DMS 273 (cell line): ENCODE data around the gene EPS8L2.
"Not testable (repeated sequence)": the region's sequence is repeated elsewhere in the genome, so short reads cannot be mapped to it uniquely, and the experiment has no call there.

Experiments used
- DNase-seq: peaks from one replicate; lab custom pipeline; 2025; ENCODE audit not compliant: unreplicated experiment; lab: John Stamatoyannopoulos, UW

The EPS8L2 gene

DNA sequence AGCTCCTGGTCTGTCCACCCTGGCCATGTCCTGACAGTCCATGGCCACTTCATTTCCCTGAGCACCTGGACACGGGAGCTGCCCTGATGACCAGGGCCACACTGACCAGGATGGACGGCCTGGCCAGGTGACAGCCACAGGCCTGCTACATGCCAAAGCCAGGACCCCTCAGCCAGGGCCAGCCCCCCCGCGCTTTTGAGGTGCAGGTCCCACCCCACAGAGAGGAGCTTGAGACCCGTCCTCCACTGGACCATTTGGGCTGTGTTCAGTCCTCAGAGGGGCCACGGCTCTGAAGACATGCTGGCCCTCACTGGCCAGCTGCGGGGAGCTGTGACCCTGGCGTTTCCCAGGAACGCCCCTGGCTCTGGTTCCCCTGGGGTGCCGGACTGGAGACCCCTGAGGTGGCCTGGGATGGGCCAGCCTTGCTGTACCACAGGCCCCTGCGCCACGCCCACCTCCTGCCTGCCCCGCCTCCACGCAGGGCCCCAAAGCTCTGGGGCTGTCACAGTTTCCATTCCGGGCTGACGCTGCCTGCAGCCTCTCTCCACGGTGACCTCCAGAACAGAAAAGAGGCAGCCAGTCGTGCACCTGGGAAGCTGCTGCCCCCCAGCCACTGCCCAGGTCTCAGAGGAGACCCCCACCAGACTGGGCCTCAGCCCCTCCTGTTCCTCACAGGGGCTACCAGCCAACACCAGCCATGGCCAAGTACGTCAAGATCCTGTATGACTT lies 18.2 kb downstream of the EPS8L2 start:
- DNase-seq = no peak

DNA sequence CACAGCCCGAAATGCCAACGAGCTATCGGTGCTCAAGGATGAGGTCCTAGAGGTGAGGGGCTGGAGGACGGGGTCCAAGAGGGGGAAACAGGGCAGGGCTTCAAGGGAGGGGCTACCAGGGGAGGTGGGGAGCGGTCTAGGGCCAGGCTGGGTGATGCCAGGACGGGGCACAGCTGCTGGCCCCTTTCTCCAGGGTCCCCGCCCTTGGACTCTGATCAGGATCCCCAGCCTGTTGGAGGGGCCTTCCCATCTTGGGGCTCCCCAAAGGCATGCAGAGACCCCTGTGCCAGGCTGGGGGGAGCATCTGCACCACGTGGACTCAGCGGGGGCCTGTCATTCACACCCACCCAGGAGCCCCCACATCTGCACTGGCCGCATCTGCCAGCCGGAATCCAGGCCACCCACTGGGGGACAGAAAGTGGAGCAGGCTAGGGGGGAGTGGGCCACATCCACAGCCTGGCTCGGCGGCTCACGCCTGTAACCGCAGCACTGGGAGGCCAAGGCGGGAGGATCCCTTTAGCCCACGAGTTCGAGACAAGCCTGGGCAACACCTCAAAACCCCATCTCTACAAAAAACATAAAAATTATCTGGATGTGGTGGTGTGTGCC lies 18.9 kb downstream of the EPS8L2 start:
- DNase-seq = no peak

DNA sequence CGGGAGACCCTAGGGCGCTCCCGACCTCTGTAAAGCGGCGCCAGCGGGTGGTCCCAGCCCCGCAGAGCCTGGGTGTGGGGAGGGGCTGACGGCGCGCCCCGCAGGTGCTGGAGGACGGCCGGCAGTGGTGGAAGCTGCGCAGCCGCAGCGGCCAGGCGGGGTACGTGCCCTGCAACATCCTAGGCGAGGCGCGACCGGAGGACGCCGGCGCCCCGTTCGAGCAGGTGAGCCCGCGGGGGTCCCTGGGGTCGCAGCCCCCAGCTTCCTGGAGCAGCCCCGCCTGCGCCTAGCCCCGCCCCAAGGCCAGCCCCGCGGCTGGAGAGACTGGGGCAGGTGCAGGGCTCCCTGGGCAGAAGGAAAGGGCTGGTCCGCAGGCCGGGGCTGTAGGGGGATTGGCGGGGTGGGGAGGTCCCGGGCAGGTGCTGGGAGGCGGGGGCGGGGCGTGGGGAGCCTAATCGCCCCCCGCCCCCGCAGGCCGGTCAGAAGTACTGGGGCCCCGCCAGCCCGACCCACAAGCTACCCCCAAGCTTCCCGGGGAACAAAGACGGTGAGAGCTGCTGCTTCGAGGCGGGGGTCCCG lies 19.7 kb downstream of the EPS8L2 start:
- no peak for DNase-seq

DNA sequence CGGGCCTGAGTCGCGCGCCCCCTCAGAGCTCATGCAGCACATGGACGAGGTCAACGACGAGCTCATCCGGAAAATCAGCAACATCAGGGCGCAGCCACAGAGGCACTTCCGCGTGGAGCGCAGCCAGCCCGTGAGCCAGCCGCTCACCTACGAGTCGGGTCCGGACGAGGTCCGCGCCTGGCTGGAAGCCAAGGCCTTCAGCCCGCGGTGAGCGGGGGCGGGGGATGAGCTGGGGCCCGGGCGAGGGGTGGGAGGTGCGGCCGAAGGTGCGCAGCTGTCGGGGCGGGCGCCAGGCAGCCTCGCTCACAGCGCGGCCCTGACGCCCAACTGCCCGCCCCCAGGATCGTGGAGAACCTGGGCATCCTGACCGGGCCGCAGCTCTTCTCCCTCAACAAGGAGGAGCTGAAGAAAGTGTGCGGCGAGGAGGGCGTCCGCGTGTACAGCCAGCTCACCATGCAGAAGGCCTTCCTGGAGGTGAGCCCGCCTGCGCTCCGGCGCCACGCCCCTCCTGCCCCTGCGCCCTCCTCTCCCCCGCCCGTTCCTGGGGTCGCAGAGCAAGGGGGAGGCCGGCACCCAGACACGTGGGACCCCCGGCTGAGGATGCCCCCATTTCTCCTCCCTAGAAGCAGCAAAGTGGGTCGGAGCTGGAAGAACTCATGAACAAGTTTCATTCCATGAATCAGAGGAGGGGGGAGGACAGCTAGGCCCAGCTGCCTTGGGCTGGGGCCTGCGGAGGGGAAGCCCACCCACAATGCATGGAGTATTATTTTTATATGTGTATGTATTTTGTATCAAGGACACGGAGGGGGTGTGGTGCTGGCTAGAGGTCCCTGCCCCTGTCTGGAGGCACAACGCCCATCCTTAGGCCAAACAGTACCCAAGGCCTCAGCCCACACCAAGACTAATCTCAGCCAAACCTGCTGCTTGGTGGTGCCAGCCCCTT lies 20.5 kb downstream of the EPS8L2 start:
- DNase-seq = peak; percentile 77

DNA sequence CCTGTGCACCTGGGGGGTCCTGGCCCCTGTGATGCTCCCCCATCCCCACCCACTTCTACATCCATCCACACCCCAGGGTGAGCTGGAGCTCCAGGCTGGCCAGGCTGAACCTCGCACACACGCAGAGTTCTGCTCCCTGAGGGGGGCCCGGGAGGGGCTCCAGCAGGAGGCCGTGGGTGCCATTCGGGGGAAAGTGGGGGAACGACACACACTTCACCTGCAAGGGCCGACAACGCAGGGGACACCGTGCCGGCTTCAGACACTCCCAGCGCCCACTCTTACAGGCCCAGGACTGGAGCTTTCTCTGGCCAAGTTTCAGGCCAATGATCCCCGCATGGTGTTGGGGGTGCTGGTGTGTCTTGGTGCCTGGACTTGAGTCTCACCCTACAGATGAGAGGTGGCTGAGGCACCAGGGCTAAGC lies 21.3 kb downstream of the EPS8L2 start:
- DNase-seq = no peak

DNA sequence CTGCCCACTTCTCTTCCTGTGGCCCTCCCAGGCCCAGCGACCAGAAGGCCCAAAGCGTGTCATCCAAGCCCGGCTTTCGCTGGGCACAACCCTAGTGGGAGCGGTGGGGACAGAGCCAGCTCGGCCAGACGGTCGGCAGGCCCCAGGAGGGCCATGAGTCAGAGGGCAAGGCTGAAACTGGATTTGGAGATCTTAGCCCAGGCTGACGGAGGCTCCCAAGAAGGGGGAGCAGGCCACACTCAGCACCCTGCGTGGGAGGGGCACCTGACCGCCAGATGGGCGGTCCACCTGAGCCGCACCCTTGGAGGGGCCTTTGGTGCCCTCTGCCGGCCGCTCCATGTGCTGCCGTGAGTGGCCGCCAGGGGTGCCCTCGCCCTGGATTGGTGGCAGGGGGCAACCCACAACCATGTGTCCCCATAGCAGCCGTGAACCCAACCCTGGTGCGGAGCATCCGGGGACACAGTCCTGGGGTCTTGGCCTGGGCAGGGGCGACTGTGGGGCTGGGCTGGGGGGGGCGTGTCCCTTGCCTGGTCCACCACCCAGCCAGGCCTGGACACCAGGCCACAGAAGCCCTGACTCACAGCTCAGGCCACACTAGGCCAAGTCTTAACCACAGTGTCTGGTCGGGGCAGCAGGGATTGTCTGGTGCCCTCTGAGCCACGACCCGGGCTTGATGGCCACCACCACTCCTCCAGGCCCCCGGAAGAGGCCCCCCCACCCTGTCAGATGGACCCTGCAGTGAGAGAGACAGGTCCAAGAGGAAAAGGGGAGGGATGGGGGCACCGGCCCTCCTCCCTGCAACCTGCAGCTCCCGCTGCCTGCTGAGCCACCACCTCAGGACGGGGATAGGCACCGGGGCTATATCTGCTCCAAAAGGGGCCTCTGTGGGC lies 22.1 kb downstream of the EPS8L2 start:
- DNase-seq = peak; percentile 85

DNA sequence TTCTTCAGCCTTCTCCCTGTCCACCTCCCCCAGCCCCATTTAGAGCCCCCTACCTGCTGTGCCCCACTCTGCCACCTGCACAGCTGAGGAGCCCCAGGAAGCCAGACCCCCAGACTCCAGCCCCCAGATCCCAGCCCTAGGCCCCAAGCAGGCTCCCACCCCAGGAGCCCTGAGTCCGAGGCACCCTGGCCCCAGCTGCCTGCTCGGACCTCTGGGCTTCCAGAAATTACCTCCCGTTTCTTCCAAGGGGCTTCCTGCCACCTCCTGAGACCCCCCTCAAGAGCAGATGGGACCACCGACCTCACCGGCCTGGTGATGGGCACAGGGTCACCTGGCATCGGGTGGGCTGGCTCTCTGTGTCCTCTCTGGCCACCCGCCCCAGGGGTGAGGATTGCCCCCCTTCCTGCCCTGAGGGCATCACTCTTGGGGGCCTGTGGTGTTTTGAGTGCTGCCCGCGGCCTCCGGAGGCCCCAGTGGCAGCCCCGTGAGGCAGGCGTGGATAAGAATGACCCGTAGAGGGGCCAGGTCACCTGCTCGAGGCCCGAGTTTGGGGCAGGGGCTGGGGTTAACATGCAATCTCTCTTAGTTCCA lies 23.0 kb downstream of the EPS8L2 start:
- DNase-seq = no peak

DNA sequence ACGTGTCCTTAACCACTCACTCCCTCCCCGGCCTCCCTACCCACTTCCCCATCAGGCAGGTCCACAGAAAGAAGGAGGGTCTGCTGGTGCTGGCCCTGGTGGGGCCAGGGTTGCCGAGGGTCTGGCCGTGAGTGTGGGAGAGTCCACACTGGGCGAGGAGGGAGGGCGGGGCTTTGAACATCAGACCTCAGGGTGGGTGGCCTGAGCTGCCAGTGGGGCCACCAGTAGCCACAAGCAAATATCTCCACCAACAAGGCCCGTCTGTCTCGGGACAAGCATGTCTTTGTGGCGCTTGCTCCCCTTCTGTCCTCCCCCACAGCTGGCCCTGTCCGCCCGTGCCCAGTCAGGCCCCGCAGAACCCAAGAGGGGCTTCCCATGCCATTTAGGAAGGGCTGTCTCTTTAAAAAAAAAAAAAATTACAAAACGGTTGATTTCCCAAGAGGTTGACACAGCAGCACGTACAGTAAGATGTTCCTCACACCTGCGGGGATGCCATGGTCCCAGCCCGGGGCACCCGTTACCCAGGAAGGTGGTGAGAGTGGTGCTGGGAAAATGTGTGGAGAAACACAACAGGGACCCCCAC lies 23.6 kb downstream of the EPS8L2 start:
- no peak for DNase-seq

DNA sequence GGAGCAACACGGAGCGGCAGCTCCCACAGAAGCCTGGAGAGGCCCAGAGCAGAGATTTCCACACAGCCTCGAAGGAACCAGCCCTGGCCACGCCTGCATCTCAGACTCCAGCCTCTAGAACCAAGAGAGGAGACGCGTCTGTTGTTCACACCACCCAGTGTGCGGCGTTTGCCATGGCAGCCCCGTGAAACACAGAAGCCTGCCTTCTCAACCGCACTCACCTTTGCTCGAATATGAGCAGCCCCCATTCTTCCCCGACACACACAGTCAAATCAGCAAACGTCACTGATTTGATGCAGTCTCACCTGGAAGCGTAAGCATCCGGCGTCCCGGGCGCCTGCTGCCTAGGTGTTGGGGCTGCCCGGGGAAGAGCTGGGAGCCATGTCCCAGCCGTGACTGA lies 27.0 kb downstream of the EPS8L2 start:
- no peak for DNase-seq

DNA sequence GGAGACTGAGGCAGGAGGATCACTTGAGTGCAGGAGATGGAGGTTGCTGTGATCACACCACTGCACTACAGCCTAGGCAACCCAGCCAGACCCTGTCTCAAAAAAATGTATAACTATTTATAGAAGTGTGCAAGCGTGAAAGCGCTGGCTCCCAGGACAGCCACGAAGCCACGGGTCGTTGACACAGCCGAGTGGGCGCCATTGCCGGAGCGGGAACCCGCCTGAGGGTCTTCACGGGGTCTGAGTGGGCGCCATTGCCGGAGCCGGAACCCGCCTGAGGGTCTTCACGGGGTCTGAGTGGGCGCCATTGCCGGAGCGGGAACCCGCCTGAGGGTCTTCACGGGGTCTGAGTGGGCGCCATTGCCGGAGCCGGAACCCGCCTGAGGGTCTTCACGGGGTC lies 28.5 kb downstream of the EPS8L2 start:
- not testable (repeated sequence) for DNase-seq

DNA sequence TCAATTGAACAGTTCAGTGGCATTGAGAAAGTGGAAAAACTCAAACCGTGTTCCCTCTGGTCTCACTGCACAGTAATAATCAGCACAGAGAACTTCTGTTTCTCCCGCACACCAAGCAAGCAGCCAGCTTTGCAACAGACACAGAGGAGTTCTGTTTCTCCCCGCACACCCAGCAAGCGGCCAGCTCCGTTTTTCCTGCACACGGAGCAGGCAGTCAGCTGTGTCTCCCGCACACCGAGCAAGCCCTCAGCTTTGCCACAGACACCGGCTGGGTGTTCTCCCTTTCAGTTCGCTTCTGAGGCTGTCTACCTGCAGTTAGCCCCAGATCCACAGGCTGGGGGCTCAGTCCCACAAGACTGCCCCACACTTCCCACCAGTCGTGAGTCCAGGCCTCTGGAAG lies 31.3 kb downstream of the EPS8L2 start:
- no peak for DNase-seq

DNA sequence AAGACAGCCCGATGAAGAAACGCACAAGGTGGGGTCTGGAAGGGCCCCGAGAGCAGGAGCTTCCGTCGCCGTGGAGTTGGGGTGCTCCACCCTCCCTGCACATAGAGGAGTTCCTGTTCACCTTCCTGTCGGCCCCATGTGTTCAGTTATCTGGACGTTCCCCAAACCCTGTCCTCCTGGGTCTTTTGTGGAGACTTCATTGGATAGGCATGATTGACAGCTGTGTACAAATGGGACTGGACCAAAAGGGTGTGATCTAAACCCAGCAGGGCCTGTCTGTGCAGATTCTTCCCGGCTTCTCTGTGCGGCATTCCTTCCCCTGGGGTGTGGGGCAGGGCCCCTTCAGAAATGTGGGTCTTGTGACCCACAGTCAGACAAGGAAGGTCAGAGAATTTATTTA lies 31.9 kb downstream of the EPS8L2 start:
- DNase-seq = not testable (repeated sequence)

DNA sequence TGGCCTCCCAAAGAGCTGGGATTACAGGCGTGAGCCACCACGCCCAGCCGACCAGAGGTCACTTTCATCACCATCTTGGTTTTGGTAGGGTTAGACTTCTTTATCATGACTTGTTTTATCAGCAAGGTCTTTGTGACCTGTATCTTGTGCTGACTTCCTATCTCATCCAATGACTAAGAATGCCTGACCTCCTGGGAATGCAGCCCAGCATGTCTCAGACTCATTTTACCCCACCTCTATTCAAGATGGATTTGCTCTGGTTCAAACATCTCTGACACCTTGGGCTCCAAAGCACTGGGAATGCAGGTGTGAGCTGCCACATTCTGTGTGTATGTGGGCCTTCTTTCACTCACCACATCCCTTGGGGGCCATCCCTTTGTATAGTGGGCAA lies 36.1 kb downstream of the EPS8L2 start:
- DNase-seq = no peak

DNA sequence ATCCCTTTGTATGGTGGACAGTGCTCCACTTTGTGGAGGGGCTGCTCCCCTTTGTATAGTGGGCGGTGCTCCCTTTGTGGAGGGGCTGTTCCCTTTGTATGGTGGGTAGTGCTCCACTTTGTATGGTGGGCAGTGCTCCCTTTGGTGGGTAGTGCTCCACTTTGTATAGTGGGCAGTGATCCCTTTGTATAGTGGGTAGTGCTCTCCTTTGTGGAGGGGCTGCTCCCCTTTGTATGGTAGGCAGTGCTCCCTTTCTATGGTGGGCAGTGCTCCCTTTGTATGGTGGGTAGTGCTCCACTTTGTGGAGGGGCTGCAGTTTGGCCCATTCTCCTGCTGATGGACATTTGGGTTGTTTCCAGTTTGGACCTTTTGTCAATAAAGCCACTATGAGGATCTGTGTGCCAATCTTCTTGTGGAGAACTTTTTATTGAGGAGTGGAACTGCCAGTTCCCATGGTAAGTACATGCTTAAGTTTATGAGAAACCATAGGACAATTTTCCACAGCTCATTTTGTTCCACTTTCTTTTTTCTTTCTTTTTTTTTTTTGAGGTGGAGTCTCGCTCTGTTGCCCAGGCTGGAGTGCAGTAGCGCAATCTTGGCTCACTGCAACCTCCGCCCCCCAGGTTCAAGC lies 36.7 kb downstream of the EPS8L2 start:
- no peak for DNase-seq

DNA sequence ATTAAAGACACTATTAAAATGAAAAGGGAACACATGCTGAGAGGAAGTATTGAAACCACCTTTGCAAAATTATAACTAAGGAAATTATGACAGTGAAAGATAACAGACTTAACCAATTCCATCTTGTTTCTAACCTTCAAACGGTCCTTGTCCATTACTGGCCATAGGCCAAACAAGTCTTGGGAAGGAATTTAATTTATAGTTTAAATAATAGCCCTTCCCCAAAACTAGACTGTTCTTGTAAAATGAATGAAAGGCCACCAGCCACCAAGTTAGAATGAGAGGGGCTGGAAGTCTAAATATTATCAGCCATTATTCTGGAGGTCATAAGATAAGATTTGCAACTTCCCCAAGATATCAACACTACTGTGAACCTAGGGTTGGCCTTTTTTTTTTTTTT lies 39.4 kb downstream of the EPS8L2 start:
- no peak for DNase-seq

DNA sequence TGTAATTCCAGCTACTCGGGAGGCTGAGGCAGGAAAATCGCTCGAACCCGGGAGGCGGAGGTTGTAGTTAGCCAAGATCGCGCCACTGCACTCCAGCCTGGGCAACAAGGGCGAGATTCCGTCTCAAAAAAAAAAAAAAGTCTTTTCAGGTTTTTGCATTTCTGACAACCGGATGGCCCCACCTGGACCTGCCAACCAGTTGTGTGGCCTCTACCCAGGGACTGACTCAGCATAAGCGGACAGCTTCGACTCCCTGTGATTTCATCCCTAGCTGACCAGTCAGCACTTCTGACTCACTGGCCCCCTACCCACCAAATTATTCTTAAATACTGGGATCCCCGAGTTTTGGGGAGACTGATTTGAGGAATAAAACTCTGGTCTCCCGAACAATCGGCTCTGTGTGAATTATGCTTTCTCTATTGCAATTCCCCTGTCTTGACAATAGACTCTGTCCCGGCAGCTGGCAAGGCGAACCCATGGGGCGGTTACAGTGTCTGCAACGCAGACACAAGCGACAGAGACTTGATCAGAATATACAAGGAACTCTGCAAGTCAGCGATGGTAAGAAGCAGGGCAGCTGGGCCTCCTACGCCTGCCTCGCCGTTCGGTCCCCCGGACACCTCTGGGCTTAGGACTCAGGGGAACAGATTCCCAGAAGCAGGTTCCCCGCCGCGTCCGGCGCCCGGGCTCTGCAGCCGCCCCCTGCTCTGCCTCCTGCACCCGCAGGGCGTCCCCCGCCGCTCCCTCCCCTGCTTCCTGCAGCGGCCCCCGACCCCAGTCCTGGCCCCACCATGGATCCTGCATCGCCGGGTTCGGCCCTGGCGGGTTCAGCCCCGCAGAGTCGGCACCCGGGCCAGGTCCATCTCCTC lies 40.5 kb downstream of the EPS8L2 start:
- DNase-seq = peak; percentile 53

DNA sequence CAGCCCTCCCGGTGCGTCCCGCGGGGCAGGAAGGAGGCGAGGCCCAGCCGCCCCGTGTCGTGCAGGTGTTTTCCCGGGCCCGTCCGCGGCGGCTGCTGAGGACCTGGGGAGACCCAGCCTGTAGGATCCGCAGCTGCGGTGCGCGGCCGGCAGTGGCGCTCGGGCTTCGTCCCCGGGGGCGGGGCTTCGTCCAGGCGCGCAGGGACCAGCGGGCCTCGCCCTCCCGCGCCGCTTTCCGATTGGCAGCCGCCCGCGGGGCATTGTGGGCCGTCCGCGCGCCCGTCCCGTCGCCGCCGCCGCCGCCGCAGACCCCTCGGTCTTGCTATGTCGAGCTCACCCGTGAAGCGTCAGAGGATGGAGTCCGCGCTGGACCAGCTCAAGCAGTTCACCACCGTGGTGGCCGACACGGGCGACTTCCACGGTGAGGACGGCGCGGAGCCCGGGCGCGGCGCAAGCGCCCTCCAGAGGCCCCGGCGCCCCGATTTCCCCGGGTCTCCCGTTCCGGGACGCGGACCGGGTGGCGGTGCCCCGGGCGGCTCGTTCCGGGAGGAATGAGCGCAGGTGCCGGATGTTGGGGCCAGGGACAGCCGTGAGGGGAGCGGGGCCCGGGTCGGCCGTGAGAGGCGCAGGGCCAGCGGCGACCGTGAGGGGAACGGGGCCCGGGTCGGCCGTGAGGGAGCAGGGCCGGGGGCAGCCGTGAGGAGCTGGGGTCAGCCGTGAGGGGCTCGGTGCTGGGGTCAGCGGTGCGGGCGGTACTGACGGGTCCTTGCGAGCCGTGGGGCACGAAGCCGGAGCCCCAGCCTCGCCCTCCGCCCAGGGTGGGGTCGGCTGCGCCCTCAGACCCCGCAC lies 41.4 kb downstream of the EPS8L2 start, which contains the start of gene TALDO1:
Gene TALDO1, plus strand, starts transcription at position 307 of the 849 bp plus-strand sequence. Its CDS starts 18 bp downstream, at position 325.
- peak; percentile 94 for DNase-seq
